Coronary artery (tissue), 2 donors: Measurements from ENCODE around the gene LARP1B.

Experiments used
- DNase-seq: peaks from one replicate; pipeline ENCODE4 v3.0.0-alpha.2; 2017; ENCODE audit warnings: low spot score
- H3K27ac ChIP-seq, 2 donors: fragments of 200-600 bp; sonication (generic); one replicate each; pipeline ENCODE4 v1.5.1; 2016 to 2019
- H3K4me3 ChIP-seq: fragments of 200-600 bp; sonication (generic); 2 replicates; pipeline ENCODE4 v1.5.1; 2016; ENCODE audit warnings: mild to moderate bottlenecking, moderate library complexity
- TF ChIP-seq, protein P1 (sequence below): fragments of 200-600 bp; sonication (generic); IDR thresholded peaks from one replicate; pipeline ENCODE4 v1.5.1; 2019; ENCODE audit warnings: antibody characterized with exemption

LARP1B gene

DNA sequence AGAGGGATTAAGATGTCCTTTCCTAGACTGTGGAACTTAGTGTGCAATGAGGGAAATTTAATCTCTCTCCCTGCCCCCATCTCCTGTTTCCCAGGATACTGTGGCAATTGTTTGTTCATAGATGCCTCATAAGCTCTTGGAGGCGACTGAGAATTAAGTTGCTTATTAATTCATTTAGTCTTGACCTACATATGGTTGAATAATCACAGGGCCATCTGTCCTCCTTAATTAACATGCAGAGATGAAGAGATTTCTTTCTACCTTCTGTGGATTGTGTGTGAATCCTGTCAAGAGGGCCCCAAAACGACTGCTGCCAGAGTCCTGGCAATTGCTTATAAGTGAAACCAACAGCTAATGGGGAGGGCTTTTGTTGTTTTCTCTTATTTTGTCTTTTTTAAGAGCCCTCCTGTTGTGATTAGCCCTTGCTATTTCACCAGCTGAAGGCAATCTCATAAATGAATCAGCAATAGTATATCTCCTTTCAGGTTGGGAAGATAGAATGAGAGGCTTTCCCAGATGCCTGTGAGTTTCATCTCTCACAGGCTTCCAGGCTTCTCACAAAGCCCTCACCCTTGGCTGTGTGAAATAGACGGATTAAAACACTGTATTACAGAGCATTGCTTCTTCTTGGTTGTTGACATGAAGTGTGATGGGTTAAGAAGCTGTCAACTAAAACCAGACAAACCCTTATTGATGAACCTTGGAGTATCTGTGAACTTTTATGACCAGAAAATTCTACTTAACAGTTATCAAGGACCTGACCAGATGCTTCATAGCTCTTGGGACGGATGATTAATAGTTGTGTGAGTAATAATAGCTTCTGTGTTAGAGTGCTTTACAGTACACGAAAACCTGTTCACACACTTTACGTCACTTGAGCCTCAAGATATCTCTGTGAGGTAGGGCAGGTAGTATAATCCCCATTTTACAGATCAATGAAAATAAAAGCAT, 168.0 kb downstream of the LARP1B start:
- DNase-seq, result no peak
- TF ChIP-seq, protein P1, sequence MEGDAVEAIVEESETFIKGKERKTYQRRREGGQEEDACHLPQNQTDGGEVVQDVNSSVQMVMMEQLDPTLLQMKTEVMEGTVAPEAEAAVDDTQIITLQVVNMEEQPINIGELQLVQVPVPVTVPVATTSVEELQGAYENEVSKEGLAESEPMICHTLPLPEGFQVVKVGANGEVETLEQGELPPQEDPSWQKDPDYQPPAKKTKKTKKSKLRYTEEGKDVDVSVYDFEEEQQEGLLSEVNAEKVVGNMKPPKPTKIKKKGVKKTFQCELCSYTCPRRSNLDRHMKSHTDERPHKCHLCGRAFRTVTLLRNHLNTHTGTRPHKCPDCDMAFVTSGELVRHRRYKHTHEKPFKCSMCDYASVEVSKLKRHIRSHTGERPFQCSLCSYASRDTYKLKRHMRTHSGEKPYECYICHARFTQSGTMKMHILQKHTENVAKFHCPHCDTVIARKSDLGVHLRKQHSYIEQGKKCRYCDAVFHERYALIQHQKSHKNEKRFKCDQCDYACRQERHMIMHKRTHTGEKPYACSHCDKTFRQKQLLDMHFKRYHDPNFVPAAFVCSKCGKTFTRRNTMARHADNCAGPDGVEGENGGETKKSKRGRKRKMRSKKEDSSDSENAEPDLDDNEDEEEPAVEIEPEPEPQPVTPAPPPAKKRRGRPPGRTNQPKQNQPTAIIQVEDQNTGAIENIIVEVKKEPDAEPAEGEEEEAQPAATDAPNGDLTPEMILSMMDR, result no peak
- no peak overlapping the region for H3K4me3 ChIP-seq
- H3K27ac ChIP-seq, result no peak overlapping the region

DNA sequence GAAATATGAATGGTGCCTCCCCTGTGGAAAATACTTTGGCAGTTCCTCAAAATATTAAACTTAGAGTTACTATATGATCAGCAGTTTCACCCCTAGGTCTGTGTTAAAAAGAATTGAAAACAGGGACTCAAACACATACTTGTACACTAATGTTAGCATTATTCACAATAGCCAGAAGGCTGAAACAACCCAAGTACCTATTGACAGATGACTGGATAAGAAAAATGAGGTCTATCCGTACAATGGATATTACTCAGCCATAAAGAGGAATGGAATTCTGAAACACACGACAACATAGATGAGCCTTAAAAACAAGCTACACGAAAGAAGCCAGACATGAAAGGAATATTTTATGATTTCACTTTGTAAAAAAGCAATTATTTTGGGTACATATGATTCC, 171.6 kb downstream of the LARP1B start:
- no peak overlapping the region for H3K27ac ChIP-seq
- TF ChIP-seq, protein P1, result no peak
- no peak for DNase-seq

DNA sequence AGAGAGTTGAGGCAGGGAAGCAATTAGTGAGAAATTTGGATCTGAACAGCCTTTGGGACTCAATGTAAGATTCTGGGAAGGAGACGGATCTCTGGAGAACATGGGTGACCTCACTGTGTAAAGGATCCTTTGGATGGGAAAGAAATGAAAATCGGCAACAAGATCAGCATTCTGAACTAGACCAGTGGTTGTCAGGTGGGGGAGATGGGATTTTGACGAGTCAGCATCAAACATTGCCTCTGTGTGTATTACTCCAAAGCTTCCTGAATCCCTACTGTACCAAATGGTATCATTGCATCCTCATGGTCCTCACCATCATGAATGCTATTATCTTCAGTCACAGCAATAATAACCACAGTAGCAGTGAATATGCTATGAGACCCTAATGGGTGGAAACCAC, 173.7 kb downstream of the LARP1B start:
- no peak overlapping the region for H3K27ac ChIP-seq
- TF ChIP-seq, protein P1, result no peak
- no peak overlapping the region for H3K4me3 ChIP-seq
- DNase-seq, result no peak

More for the DNA sequence above, 171.6 kb downstream of the LARP1B start:
- no peak overlapping the region for H3K4me3 ChIP-seq

DNA sequence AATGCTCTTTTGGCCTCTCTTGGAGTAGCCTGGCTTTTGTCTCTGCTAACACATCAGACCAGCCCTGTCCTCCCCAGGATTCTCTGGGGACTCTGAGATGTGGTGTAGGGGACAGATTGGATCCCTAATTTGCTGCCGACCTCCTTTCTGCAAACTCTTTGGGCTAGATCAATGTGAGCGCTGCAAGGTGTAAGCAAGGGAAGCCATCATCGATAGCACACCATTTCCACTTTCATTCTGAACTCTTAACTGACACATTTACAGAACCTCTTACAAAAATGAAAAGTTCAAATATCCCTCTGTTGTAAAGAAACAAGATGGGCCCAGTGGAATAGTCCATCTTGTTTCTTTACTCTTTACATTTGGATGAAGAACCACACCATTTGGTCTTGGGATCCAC, 179.9 kb downstream of the LARP1B start:
- Histone ChIP-seq H3K4me3 (no peak overlapping the region), H3K27ac (no peak overlapping the region)
- DNase-seq, result no peak
- TF ChIP-seq, protein P1, result no peak

DNA sequence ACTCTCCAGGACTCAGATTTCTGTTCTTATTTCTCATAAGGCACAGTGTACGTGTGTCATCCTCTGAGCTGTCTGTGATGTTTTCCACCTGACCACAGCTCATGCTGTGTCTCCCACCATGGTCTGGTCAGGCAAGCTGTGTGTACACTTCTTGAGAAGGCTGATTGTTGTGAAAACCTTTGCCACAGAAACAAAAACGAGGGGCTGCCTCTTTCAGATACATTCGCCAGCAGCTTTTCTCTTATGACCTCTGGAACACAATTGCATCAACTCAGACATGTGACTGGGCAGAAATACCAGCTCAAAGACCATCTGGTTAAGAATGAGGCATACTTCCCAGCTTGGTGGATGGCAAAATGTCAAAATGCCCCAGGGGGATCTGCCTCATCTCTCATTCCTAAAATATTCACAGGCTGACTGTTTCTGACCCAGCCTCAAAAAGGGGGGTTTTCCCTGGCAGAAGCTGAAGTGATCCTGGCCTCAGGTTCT, 180.4 kb downstream of the LARP1B start:
- TF ChIP-seq, protein P1, result no peak
- DNase-seq, result no peak
- H3K27ac ChIP-seq, result no peak overlapping the region
- H3K4me3 ChIP-seq, result no peak overlapping the region

DNA sequence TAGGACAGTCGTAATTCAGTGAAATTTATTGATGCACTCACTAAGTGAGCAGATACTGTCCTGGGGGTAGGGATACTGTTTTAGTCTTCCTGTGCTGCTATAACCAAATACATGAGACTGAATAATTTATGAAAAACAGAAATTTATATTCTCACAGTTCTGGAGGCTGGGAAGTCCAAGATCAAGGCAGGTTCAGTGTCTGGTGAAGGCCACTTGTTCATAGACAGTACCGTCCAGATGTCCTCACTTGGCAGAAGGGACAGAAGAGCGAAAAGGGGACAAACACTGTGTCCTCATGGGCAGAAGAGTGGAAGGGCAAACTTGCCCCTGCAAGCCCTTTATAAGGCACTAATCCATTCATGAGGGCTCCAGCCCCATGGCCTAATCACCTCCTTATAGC, 180.9 kb downstream of the LARP1B start:
- no peak for DNase-seq
- H3K27ac ChIP-seq, result no peak overlapping the region
- TF ChIP-seq, protein P1, result no peak
- no peak overlapping the region for H3K4me3 ChIP-seq

DNA sequence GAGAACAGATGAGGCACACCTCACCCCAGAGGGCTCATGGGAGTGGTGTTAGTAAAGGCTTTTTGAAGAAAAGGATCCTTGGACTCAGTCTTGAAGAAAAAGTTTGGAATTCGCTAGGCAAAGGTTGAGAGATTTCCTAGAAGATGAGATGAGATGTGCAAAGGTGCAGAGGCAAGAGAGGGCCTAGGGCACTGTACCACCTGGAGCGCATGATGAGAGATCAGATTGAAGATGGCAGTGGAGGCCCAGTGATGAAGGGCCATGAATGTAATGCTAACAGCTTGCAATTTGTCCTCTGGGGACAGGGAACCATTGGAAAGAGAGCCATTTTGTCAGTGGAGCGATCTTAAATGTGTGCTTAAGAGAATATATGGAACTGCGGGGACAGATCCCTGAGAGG, 181.5 kb downstream of the LARP1B start:
- DNase-seq, result no peak
- TF ChIP-seq, protein P1, result no peak
- Histone ChIP-seq H3K4me3 (no peak overlapping the region), H3K27ac (no peak overlapping the region)
